ENCODE measurements around the gene RORC.

Gene RORC

GRCh38 chr1:151864411-151864810 is 32.8 kb upstream of the RORC start:
- no peak for TF ChIP-seq CTCF (IDR thresholded peaks at IDR 0.05; ENCODE audit: control insufficient read depth, insufficient read depth, low read depth, low read length, missing control alignments)
- DNase-seq (ENCODE audit: low read depth), result no peak

GRCh38 chr1:151862604-151863003 is 31.0 kb upstream of the RORC start:
- DNase-seq (ENCODE audit: low read depth), result no peak
- no peak overlapping the region for H3K4me3 ChIP-seq (ENCODE audit: control insufficient read depth, low read depth, low read length)
- TF ChIP-seq CTCF (IDR thresholded peaks at IDR 0.05; ENCODE audit: control insufficient read depth, insufficient read depth, low read depth, low read length, missing control alignments), result no peak

More at GRCh38 chr1:151864411-151864810, 32.8 kb upstream of the RORC start:
- no peak overlapping the region for H3K4me3 ChIP-seq (ENCODE audit: control insufficient read depth, low read depth, low read length)

GRCh38 chr1:151860504-151861187 is 29.0 kb upstream of the RORC start:
- DNase-seq (ENCODE audit: low read depth), result no peak
- TF ChIP-seq CTCF (IDR thresholded peaks at IDR 0.05; ENCODE audit: control insufficient read depth, insufficient read depth, low read depth, low read length, missing control alignments), result no peak
- H3K4me3 ChIP-seq (ENCODE audit: control insufficient read depth, low read depth, low read length), result no peak overlapping the region

- H3K4me3 ChIP-seq (ENCODE audit: control insufficient read depth, low read depth, low read length), result no peak overlapping the region
- no peak for DNase-seq (ENCODE audit: low read depth)
- TF ChIP-seq CTCF (IDR thresholded peaks at IDR 0.05; ENCODE audit: control insufficient read depth, insufficient read depth, low read depth, low read length, missing control alignments), result no peak
Observed at GRCh38 chr1:151859891-151860293, 28.3 kb upstream of the RORC start.

GRCh38 chr1:151858886-151859665 is 27.5 kb upstream of the RORC start:
- TF ChIP-seq CTCF (IDR thresholded peaks at IDR 0.05; ENCODE audit: control insufficient read depth, insufficient read depth, low read depth, low read length, missing control alignments), result no peak
- H3K4me3 ChIP-seq (ENCODE audit: control insufficient read depth, low read depth, low read length), result no peak overlapping the region

GRCh38 chr1:151858030-151858746 is 26.6 kb upstream of the RORC start:
- TF ChIP-seq CTCF (IDR thresholded peaks at IDR 0.05; ENCODE audit: control insufficient read depth, insufficient read depth, low read depth, low read length, missing control alignments), result no peak
- H3K4me3 ChIP-seq (ENCODE audit: control insufficient read depth, low read depth, low read length), result no peak overlapping the region
- no peak for DNase-seq (ENCODE audit: low read depth)

More at GRCh38 chr1:151858886-151859665, 27.5 kb upstream of the RORC start:
- DNase-seq (ENCODE audit: low read depth), result no peak

All from AG09309 (cell line).